DMS 273 treated with DMSO at 0.1 percent for 48 hours (cell line): ENCODE results near the gene WDR83.
"Not testable (repeated sequence)": the region's sequence is repeated elsewhere in the genome, so short reads cannot be mapped to it uniquely, and the experiment has no call there.

Experiments used
- DNase-seq: peaks from one replicate; lab custom pipeline; 2025; lab: John Stamatoyannopoulos, UW

WDR83 gene

GRCh38 chr19:12656899-12657571, 9.6 kb upstream of the WDR83 start:
- no peak for DNase-seq

- no peak for DNase-seq
These were observed 8.6 kb upstream of the WDR83 start for GRCh38 chr19:12657966-12658365.

GRCh38 chr19:12660980-12661379, 5.6 kb upstream of the WDR83 start:
- DNase-seq = no peak

GRCh38 chr19:12664406-12665280, 2.0 kb upstream of the WDR83 start:
- DNase-seq = no peak

GRCh38 chr19:12665281-12665573, 1.4 kb upstream of the WDR83 start:
- DNase-seq = no peak

GRCh38 chr19:12665671-12666264, 839 bp upstream of the WDR83 start:
- DNase-seq = no peak

GRCh38 chr19:12667731-12668302, 1.2 kb downstream of the WDR83 start:
- DNase-seq = no peak

GRCh38 chr19:12668346-12668745, 1.7 kb downstream of the WDR83 start:
- DNase-seq = no peak

- DNase-seq = no peak
These were observed 2.3 kb downstream of the WDR83 start for GRCh38 chr19:12668932-12669269.

GRCh38 chr19:12669270-12670158, 2.9 kb downstream of the WDR83 start:
- DNase-seq = peak; percentile 69

GRCh38 chr19:12670159-12670928, 3.7 kb downstream of the WDR83 start:
- DNase-seq = no peak

- DNase-seq = no peak
These were observed 6.1 kb downstream of the WDR83 start for GRCh38 chr19:12672744-12673143.

- DNase-seq = no peak
These were observed 8.8 kb downstream of the WDR83 start for GRCh38 chr19:12675399-12675798.

- no peak for DNase-seq
These were observed 9.3 kb downstream of the WDR83 start for GRCh38 chr19:12675940-12676339.

- peak; percentile 18 for DNase-seq
These were observed 9.8 kb downstream of the WDR83 start for GRCh38 chr19:12676384-12676792.

- no peak for DNase-seq
These were observed 10.3 kb downstream of the WDR83 start for GRCh38 chr19:12676928-12677327.

- DNase-seq = not testable (repeated sequence)
These were observed 11.4 kb downstream of the WDR83 start for GRCh38 chr19:12678039-12678438.

- no peak for DNase-seq
These were observed 13.4 kb downstream of the WDR83 start for GRCh38 chr19:12680034-12680433.

GRCh38 chr19:12681074-12681987, 14.7 kb downstream of the WDR83 start, which contains the start of gene DHPS:
Gene DHPS, minus strand, starts transcription at chr19:12681880. Its CDS starts 114 bp downstream, at chr19:12681766.
- DNase-seq = peak; percentile 99

- no peak for DNase-seq
These were observed 19.2 kb downstream of the WDR83 start for GRCh38 chr19:12685831-12686230.
